OCI-LY7 (cell line): ENCODE data around the gene TRPM7. TPM values are rescaled to one million over a fixed set of nuclear protein-coding genes. Genes with fewer than 3 reads are reported as not detected.

ENCODE experiments used
- BruUV-seq: library from RNA; stranded (reverse); fragments of 400-500 nt; replicated peaks from 2 replicates; lab custom pipeline; 2021; lab: Mats Ljungman, UMichigan
- CTCF ChIA-PET: fragments of 300-600 bp; sonication (Branson Sonifier 250); formaldehyde crosslinking; loops from one replicate; lab custom pipeline; 2022; ENCODE audit warnings: antibody characterized with exemption; ENCODE audit not compliant: unreplicated experiment; lab: Charles Lee
- POLR2A ChIA-PET: fragments of 300-600 bp; sonication (Branson Sonifier 250); formaldehyde crosslinking; loops from one replicate; lab custom pipeline; 2022; ENCODE audit warnings: antibody characterized with exemption; lab: Charles Lee
- DNase-seq: peaks from one replicate; pipeline ENCODE4 v3.0.0-alpha.2; 2015; ENCODE audit warnings: low spot score
- H2AFZ ChIP-seq: fragments of 200-600 bp; sonication (generic), shearing (Covaris generic); 2 replicates; pipeline ENCODE4 v1.6.1; 2014; ENCODE audit warnings: mild to moderate bottlenecking, antibody characterized with exemption, low read length, moderate library complexity
- H3K27ac ChIP-seq: fragments of 200-600 bp; sonication (generic); 2 replicates; pipeline ENCODE4 v1.5.1; 2014; ENCODE audit warnings: mixed run types, low read depth, mild to moderate bottlenecking, moderate library complexity, low read length, inconsistent platforms; ENCODE audit not compliant: poor library complexity, severe bottlenecking
- H3K36me3 ChIP-seq: fragments of 200-600 bp; sonication (generic); 2 replicates; pipeline ENCODE4 v1.6.1; 2014; ENCODE audit warnings: mild to moderate bottlenecking, antibody characterized with exemption, low read length, moderate library complexity, mixed read lengths; ENCODE audit not compliant: insufficient read depth
- H3K4me1 ChIP-seq: fragments of 200-600 bp; sonication (generic); 2 replicates; pipeline ENCODE4 v1.5.1; 2014; ENCODE audit warnings: mild to moderate bottlenecking, low read length; ENCODE audit not compliant: insufficient read depth, poor library complexity, severe bottlenecking
- H3K4me2 ChIP-seq: fragments of 200-600 bp; sonication (generic); 2 replicates; pipeline ENCODE4 v1.6.1; 2014; ENCODE audit warnings: mild to moderate bottlenecking, low read length
- H3K4me3 ChIP-seq: fragments of 200-600 bp; sonication (generic); 2 replicates; pipeline ENCODE4 v1.5.1; 2014; ENCODE audit warnings: mild to moderate bottlenecking, low read depth, low read length; ENCODE audit not compliant: poor library complexity, severe bottlenecking
- H3K79me2 ChIP-seq: fragments of 200-600 bp; sonication (generic); 2 replicates; pipeline ENCODE4 v1.6.1; 2016; ENCODE audit warnings: low read depth, mild to moderate bottlenecking, low read length, moderate library complexity, mixed read lengths; ENCODE audit not compliant: insufficient read depth
- H3K9me2 ChIP-seq: fragments of 200-600 bp; sonication (generic); 2 replicates; pipeline ENCODE4 v1.6.1; 2016; ENCODE audit warnings: mild to moderate bottlenecking, low read length, mixed read lengths; ENCODE audit not compliant: insufficient read depth
- H3K9me3 ChIP-seq: fragments of 200-600 bp; sonication (generic); 2 replicates; pipeline ENCODE4 v1.6.1; 2014; ENCODE audit warnings: mild to moderate bottlenecking, mixed run types, low read length, mixed read lengths
- H4K20me1 ChIP-seq: fragments of 200-600 bp; sonication (generic); 2 replicates; pipeline ENCODE4 v1.6.1; 2014; ENCODE audit warnings: mild to moderate bottlenecking, antibody characterized with exemption, low read length, moderate library complexity, mixed read lengths; ENCODE audit not compliant: insufficient read depth
- CTCF ChIP-seq: fragments of 200-600 bp; sonication (generic); conservative IDR thresholded peaks from 2 replicates; pipeline ENCODE4 v1.5.1; 2014; ENCODE audit warnings: mild to moderate bottlenecking, antibody characterized with exemption, low read length, moderate library complexity, mixed read lengths
- EZH2phosphoT487 ChIP-seq: fragments of 200-600 bp; sonication (generic); IDR thresholded peaks from 2 replicates; pipeline ENCODE4 v1.6.1; 2018; ENCODE audit warnings: low read depth, borderline replicate concordance, mild to moderate bottlenecking, mixed run types, antibody characterized with exemption, low read length, moderate library complexity, mixed read lengths
- intact Hi-C: fragments of 100-400 bp; cut with micrococcal nuclease; formaldehyde crosslinking; loops from one replicate; pipeline ENCODE4 v1.10.0; 2022; ENCODE audit not compliant: unreplicated experiment
- total RNA-seq, 2 experiments: library from RNA; depleted of rRNA in 1 of 2; stranded (reverse); fragments of >200 nt in 1 of 2; shearing (Covaris generic) in 1 of 2; gene quantifications; 2 replicates each; pipeline ENCODE4 v1.2.3, GENCODE V29; 2014 to 2022

The TRPM7 gene
- total RNA-seq, 2 experiments from 2014 or later: 50.0 to 64.0 TPM

- H3K4me3 ChIP-seq: no peak overlapping the region
- H3K9me2 ChIP-seq: no peaks in the 10 kb centered on the region
- H3K36me3 ChIP-seq: no peaks in the 10 kb centered on the region
- ChIA-PET CTCF (no interaction called here), POLR2A (interaction anchor here (0.7 to 0.9 kb wide), 2 partner anchors 14 to 171 kb away, joined by 3 read pairs; no protein-coding TSS in a partner anchor)
- no peaks in the 10 kb centered on the region for H3K9me3 ChIP-seq
- no peak overlapping the region for H2AFZ ChIP-seq
- H3K27ac ChIP-seq: no peak overlapping the region
- H3K79me2 ChIP-seq: no peaks in the 10 kb centered on the region
- no TSS peak for BruUV-seq
- TF ChIP-seq CTCF: no peak
- TF ChIP-seq EZH2phosphoT487: no peak
- no peaks in the 10 kb centered on the region for H4K20me1 ChIP-seq
- H3K4me1 ChIP-seq: no peaks in the 10 kb centered on the region
- no peak overlapping the region for H3K4me2 ChIP-seq
- DNase-seq: no peak
- intact Hi-C loops: no loop called here
Measured at GRCh38 chr15:50523851-50524251, 162.7 kb downstream of the TRPM7 start.

GRCh38 chr15:50519740-50520425 is 166.7 kb downstream of the TRPM7 start:
- H3K36me3 ChIP-seq: no peaks in the 10 kb centered on the region
- H3K9me3 ChIP-seq: no peaks in the 10 kb centered on the region
- intact Hi-C loops: no loop called here
- TF ChIP-seq CTCF (no peak), EZH2phosphoT487 (no peak)
- no peak overlapping the region for H3K4me3 ChIP-seq
- H3K4me2 ChIP-seq: no peak overlapping the region
- H3K4me1 ChIP-seq: no peaks in the 10 kb centered on the region
- no peak overlapping the region for H2AFZ ChIP-seq
- no peaks in the 10 kb centered on the region for H4K20me1 ChIP-seq
- no TSS peak for BruUV-seq
- H3K79me2 ChIP-seq: no peaks in the 10 kb centered on the region
- CTCF ChIA-PET: no interaction called here
- H3K9me2 ChIP-seq: no peaks in the 10 kb centered on the region
- no peak overlapping the region for H3K27ac ChIP-seq
- DNase-seq: no peak
- POLR2A ChIA-PET: interaction anchor here (1.3 kb wide), 1 partner anchor 25 kb away, joined by 3 read pairs; no protein-coding TSS in a partner anchor

- Histone ChIP-seq H3K9me3 (no peaks in the 10 kb centered on the region), H3K27ac (no peak overlapping the region), H3K4me3 (no peak overlapping the region), H4K20me1 (no peaks in the 10 kb centered on the region), H3K36me3 (no peaks in the 10 kb centered on the region), H3K4me1 (no peaks in the 10 kb centered on the region), H2AFZ (no peak overlapping the region), H3K4me2 (no peak overlapping the region), H3K9me2 (no peaks in the 10 kb centered on the region), H3K79me2 (no peaks in the 10 kb centered on the region)
- TF ChIP-seq EZH2phosphoT487 (no peak), CTCF (no peak)
- ChIA-PET POLR2A (interaction anchor here (0.6 to 0.7 kb wide), 2 partner anchors 33 to 153 kb away, joined by 4 to 6 read pairs; no protein-coding TSS in a partner anchor), CTCF (no interaction called here)
- BruUV-seq: no TSS peak
- DNase-seq: no peak
- intact Hi-C loops: no loop called here
Measured at GRCh38 chr15:50513001-50513400, 173.6 kb downstream of the TRPM7 start.
